ENCODE results near the gene C1QTNF9.
"Not testable (repeated sequence)": the region's sequence is repeated elsewhere in the genome, so short reads cannot be mapped to it uniquely, and the experiment has no call there.

Gene C1QTNF9

DNA sequence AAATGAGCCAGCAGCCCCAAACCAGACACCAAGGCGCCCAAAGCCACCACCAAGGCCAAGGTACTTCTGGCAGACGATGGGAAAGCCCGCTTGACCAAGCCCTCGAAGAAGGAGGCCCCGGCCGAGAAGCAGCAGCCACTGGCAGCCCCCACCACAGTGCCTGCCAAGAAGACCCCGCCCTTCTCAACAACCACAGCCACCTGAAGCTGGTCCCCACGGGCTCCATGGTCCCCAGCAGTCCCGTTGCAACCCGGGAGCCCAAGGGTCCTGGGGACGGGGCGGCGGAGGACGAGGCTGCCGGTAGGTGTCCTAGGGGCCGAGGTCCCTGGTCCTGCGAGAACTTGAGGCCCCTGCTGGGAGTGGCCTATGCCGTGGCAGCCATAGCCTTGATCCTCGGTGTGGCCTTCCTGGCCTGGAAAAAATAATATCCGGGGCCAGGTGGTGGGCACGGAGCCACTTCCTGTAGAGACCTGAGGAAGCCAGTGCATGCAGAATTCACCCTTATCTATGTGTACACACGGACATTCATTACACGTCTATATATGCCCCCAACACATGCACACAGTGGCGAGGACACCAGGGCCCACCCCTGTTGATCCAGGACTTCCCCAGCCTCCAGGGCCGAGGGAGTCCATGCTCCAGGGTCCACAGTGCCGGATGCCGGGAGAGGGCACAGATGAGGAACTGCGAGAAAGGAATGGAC lies 13.8 kb downstream of the C1QTNF9 start:
- DNase-seq = no peak

DNA sequence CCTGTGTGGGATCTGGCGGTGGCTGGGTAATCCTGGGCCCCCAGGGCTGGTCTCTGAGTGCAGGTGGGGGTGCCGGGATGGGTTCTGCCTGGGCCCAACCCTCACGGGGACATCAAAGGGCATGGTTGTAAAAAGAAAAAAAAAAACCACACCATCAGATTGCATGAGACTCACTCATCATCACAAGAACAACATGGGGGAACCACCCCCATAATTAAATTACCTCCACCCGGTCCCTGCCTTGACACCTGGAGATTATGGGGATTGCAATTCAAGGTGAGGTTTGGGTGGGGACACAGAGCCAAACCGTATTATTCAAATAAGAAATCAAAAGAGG lies 14.3 kb downstream of the C1QTNF9 start:
- no peak for DNase-seq

DNA sequence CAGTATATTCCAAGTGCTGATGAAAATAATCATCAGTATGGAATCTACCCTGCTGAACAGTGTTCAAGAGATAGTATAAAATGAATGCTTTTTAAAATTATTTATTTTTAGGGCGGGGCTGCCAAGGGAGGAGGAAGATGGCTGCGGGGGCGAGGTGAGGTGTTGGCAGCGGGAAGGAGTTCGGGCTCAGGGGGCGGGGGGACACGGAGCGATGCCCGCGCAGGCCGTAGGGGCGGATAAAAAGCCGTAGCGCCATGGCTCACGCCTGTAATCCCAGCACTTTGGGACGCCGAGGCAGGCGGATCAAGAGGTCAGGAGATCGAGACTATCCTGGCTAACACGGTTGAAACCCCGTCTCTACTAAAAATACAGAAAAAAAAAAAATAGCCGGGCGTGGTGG lies 18.2 kb downstream of the C1QTNF9 start:
- not testable (repeated sequence) for DNase-seq

DNA sequence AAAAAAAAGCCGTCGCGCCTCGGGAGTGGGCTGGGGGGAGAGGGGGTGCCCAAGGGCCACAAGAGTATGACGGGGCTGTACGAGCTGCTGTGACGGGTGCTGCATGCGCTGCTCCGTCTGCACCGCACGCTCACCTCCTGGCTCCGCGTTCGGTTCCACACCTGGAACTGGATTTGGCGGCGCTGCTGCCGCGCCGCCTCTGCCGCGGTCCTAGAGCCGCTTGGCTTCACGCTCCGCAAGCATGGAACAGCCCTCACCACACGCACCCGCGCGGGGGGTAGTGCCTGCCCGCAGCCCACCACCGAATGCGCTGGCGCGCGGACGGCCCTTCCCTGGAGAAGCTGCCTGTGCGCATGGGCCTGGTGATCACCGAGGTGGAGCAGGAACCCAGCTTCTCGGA lies 18.8 kb downstream of the C1QTNF9 start:
- DNase-seq = no peak

DNA sequence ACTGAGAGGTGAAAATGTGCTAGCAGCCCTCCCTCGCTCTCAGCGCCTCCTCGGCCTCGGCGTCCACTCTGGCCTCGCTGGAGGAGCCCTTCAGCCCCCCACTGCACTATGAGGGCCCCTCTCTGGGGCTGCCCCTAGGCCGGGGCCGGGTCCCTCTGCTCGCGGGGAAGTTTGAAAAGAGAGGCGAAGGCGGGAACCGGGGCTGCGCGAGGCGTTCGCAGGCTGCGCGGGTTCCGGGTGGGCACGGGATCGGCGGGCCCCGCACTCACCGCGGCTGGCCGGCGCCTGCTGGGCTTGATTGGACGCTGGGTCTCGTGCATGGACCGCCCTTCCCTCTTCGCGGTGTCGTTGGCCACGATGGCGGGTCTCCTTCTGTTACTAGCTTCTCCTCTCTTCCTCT lies 29.3 kb downstream of the C1QTNF9 start:
- DNase-seq = no peak

DNA sequence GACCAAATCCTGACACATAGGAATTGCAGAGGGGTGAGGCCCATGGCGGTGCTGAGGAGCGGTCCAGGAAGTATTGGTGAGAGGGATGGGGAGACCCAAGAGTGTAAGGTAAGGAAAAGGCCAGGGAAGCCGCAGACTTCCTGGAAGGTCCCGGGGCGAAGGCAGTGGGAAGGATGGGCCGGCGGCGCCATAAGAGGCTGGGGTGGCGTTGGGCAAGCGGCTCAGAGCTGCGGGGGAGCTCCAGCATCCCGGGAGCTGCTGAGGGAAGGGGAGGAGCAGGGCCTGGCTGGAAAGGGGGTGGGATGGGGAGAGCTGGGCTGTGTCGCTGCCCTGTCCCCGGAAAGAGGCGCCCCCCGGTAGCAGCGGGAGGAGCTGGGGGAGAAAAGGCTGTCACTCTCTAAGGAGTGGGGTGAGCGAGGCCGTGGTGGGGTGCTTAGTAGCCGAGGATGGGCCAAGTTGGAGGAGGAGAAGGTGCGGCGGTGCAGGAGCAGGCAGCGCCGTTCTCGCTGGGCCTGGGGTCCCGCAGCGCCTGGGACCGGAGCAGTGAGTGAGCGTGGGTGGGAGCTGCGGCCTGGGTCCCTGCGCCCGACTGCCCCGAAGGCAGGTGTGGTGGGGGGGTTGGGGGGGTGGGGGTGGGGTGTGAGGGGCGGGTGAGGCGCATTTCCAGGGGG lies 30.7 kb downstream of the C1QTNF9 start:
- DNase-seq = no peak

DNA sequence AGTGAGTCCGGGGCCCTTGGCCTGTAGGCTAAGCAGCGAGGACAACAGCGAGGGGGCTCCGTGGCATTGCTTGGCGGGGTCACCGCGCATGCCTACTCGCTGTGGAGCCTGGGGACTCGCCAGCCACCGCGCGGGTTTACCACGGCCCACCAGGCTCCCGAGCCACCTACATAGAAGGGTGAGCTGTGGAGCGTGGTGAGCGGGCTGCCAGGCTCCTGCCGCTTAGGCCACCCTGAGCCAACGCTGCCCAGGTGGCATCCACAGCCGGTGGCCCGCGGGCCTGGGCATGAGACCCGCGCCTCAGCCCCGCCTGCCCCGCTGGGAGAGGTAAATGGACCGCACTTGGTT lies 31.2 kb downstream of the C1QTNF9 start:
- DNase-seq = no peak

DNA sequence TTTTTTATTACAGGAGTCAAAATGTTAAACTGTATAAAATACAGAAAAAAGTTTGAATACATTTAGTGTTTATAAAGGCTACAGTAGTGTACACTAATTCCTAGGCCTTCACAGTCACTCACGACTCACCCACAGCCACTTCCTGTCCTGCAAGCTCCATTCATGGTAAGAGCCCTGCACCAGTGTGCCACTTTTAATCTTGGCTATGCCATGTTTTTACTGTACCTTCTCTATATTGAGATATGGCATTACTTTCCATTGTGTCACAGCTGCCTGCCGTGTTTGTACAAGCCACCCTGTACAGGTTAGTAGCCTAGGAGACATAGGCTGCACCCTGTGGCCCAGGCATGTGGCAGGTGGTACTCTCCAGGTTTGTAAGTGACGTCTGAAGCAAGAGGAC lies 32.1 kb downstream of the C1QTNF9 start:
- DNase-seq = no peak

DNA sequence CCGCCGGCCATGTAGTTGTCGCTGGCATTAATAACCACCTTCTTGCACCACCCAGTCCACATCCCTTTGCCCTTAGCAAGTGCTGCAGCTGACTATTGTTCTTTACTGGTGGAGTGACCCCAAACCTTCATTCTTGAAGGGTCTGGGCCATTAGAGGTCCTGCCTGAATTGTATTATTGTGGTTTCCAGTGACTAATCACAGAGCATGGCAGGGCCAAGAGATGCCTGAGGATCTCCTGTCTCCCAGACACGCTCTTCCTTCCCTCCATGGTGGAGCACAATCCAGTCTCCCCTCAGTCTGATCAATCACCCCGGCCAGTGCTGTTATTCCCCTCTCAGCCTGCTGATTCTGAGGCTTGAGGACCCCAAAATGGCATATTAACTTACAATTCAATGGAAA lies 39.0 kb downstream of the C1QTNF9 start:
- no peak for DNase-seq

DNA sequence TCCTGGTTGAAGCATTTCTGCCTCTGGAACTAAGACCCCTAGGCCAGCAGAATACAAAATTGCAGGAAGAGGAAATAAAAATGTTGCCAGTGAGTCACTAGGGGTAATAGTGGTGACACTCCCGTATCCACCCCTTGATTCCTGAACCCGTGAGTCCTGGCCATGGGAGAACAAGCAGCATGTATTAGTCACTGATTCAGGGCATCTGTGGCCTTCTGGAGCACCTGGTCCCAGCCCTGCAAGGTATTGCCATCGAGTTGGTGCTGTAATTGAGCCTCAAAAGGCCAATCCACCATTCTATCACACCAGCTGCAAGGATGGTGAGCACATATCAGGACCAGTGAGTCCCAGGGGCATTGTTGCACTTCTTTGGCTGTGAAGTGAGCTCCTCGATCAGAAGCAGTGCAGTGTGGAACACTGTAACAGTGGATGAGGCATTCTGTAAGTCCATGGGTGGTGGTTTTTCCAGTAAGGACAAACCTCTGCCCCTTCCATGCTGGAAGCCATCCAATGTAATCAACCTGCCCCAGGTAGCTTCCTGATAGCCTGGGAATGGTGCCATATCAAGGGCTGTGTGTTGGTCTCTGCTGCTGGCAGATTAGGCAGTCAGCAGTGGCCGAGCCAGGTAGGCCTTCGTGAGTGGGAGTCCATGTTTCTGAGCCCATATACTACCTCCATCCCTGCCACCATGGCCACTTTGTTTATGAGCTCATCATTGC lies 39.6 kb downstream of the C1QTNF9 start:
- DNase-seq = no peak

DNA sequence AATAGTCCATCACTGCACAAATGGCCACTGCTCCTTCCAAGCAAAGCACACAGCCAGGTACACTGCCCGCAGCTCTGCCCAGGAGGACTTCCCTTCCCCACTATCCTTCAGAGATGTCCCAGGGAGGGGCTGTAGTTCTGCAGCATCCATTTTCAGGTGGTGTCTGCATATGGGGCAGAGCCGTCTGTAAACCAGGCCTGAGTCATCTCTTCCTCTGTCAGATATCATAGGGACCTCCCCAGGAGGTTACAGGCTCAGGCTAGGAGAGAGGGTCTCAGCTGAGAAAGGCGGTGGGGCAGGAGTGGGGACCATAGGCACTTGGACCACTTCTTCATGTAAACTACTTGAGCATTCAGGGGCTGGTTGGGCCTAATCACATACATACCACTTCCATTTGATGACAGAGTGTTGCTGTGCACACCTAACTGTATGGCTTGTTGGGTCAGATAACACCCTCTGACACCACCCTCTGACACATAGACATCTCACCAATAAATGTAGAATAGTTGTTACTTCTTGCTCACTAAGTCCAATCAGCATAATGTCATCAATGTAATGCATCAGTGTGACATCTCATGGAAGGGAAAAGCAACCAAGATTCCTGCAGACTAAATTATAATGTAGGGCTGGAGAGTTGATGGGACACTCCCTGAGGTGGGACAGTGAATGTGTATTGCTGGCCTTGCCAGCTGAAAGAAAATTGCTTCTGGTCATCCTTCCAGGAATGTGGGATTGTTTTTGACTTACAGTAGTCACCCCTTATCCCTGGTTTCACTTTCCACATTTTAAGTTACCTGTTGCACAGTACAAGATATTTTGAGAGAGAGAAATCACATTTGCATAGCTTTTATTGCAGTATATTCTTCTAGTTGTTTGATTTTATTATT lies 40.6 kb downstream of the C1QTNF9 start:
- not testable (repeated sequence) for DNase-seq

DNA sequence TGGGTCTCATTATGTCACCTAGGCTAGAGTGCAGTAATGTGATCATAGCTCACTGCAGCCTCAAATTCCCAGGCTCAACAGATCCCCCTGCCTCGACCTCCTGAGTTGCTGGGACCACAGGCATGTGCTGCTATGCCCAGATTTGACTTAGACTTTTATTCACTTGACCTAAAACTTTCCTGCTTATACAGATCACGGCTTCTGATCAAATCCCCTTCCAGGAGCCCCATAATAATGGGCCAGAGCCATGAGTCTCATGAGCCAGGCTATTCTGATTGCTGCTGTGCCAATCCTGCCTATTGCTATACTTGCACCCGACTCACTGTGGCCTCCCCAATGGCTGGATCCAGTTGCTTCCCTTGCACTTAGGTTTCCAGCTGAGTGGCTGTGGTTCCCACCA lies 42.0 kb downstream of the C1QTNF9 start:
- DNase-seq = no peak

DNA sequence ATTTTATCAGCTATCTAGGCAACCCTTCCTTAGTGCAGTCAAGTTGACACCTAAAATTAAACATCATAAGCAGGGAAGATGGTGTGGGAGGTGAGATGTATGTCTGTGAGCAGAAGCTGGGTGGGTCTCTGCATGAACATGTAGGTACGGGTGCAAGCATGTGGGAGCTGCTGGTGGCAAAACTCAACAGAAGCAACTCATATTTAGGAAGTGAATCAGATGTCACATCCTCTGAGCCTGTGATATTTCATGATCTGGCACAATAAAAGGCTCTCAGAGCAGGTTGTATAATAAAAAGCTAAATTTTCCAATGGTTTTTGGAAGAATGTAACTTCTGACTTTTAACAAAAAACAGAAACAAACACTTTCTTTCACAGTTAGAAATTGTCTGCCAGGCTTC lies 44.4 kb downstream of the C1QTNF9 start:
- no peak for DNase-seq

DNA sequence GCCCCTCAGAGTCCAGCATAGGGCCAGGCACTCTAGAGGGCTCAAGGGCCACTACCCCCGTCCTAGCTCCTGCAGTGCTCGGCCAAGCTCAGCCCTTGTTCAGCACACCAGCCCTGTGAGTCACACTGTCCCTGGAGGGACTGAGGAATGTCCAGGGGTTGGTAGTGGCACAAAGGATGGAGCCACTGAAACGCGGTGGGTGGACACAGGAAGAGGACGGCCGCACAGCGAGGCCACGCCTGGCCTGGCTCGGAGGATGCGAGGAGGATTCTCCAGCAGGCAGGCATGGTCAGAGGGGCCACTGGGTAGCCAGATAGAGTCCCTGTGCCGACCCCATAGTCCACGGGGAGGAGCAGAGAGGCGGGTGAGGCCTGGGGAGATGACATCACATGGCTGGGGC lies 45.7 kb downstream of the C1QTNF9 start:
- no peak for DNase-seq

DNA sequence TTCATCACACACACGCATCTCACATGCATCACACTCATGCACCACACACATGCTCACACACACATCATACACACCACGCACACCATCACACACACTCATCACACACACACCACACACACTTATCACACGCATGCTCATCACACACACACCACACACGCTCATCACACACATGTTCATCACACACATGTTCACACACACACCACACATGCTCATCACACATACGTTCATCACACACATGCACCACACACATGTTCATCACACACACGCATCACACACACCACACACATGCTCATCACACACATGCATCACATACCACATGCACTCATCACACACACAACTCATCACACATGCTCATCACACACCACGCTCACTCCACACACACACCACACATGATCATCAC lies 46.9 kb downstream of the C1QTNF9 start:
- DNase-seq = no peak

DNA sequence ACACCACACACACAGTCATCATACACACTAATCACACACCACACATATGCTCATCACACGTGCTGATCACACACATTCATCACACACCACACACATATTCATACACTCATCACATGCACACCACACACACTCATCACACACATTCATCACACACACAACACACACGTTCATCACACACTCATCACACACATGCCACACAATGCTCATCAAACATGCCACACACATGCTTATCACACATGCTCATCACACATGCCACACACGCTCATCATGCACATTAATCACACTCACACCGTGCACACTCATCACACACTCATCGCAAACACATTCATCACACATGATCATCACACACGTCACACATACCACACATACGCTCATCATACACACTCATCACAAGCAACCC lies 47.5 kb downstream of the C1QTNF9 start:
- DNase-seq = no peak

DNA sequence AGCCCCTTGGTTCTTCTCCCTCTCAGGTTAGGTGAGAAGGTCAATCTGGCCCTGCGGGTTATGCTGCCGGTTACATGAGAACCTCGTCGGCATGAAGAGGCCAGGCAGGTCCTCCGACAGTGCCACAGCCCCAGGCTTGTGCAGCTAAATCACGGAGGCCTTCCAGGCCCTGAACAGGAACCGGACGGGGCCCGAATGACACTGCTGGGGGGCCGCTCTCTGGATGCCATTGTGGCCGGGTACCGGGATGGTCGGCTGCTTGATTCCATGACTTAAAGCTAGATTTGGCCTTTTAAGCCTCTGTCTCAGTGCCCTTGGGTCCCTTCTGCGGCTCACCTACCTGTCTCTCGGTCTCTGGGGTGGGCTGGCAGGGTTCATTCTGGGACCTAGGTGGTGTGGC lies 48.4 kb downstream of the C1QTNF9 start:
- no peak for DNase-seq

DNA sequence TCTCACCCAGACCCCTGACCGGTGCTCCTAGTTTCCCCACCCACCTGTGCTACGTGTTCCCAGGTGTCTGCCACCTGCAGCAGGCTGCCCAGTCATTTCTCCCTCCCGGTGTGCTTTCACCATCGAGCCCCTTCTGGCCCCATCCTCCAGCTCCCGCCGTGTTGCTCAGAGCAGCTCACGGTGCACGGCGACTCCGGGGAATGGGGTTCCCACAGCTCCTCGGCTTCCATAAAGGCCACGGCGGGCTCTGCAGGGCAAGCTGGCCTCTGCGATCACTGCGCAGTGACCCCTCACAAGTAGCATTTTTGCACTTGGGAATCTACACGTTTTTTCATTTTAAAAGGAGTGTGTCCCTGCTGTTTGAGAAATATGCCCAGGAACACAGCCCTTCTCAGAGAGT lies 49.5 kb downstream of the C1QTNF9 start:
- not testable (repeated sequence) for DNase-seq

DNA sequence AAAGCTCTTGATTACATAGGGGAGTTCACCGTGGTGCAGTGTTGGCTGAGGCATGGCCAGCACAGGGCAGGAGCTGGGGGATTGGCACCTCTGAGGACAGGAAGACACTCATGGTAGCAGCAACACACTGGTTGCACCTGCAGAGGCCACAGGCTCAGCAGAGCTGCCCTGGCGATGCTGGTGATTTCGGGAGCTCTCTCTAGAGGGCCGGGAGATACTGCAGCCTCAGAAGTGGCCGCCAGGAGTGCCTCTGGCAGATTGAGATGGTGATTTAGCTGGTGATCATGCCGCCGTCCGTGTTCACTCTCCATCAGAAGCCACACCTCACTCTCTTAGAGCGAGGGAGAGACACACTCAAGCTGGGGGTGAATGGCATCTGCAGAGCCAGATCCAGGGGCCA lies 49.9 kb downstream of the C1QTNF9 start:
- DNase-seq = not testable (repeated sequence)

DNA sequence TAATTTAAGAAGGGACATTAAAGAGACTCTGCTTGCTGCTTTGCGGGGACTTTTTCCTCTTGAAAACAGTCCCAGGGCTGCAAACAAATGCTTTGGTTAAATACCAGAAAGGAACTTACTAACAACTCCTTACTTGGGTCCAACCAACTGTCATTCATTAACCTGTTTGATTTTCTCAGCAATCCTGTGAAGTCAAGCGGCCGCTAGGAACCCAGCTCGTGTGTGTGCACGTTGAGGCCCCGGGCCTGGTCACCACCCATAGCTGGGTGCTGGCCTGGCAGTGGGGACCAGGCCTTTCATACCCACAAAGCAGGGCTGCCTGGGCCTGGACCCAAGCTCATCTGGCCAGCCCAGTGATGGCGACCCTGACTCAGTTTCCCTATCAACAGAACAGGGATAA lies 50.7 kb downstream of the C1QTNF9 start:
- no peak for DNase-seq

DNA sequence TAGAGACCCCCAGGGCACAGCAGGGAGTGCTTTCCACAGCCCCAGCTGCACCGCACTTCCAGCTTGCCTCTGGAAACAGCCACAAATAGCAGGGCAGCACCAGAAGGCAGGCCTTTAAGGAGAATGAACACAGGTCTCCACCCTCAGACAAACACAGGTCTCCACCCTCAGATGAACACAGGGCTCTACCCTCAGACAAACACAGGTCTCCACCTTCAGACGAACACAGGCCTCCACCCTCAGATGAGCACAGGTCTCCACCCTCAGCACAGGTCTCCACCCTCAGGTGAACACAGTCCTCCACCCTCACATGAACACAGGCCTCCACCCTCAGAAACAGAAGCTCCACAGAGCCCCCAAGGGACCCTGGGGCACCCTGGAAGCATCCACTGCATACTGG lies 51.7 kb downstream of the C1QTNF9 start:
- no peak for DNase-seq

DNA sequence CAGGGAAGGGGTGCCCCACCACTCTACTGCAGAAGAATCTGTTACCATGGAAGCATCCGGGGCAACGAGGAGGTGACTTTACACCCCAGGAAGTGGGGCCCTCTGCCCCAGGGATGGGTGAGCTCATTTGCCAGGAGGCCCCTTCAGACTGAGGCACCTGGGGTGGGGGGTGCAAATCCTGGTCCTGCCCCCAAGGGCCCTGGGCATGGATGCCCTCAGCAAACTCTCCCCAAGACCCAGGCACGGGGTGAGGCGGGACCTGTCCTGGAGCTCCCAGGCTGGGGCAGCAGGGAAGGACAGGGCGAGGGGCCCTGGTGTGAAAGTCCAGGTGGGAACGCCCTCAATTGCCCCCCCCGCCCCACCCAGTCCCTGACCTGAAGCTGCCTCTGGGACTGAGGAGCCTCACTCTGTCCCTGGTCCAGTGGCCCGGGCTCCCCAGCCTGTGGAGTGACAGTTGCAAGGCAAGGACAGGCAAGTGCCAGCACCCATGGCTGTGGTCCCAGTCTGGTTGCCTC lies 52.5 kb downstream of the C1QTNF9 start:
- no peak for DNase-seq

DNA sequence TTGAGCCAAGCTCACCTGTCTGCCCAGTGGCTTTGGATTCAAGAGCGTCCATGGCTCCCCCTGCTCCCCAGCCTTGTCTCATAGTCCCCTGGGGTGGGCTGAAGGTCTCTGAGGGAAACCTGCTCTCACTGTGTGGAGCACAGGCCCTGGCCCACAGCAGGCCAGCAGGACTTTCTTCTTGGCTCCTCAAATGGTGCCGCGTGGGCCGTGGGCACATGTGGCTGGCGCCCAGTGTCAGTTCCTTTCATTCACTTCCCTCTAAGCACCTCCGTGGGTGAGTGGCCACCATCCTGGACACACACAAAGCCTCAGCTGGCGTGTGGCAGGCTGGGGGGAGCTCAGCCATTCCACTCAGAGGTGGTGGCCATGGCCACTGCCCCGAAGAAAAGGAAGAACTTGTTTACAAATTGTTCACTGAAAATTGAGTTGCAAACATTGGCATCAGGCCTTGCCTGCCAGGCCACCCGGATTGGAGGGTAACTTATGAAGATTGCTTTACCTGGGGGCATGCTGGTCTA lies 53.1 kb downstream of the C1QTNF9 start:
- DNase-seq = no peak

All from CD4-positive, alpha-beta T cell treated with Interleukin-10 for 1 hour (primary cell).